Measurements from ENCODE around the gene MYO1E. TPM values are rescaled to one million over a fixed set of nuclear protein-coding genes. Genes with fewer than 3 reads are reported as not detected.
A peak's percentile ranks its signal among the peaks of the same experiment; 100 is the strongest.

Gene MYO1E
- polyA plus RNA-seq, 6 donors from 2014 or later, result 32.4 to 80.0 (median 45.3) TPM

- DNase-seq (no peak), ATAC-seq (ENCODE audit: low read depth in 2 of 2) (no peak)
- Mint-ChIP-seq H3K27ac (no peak overlapping the region), H3K27me3 (no peaks in the 10 kb centered on the region), H3K36me3 (peaks cover 23 to 30% of the 10 kb centered on the region in 2 donors), H3K4me3 (no peak overlapping the region), H3K9me3 (peaks cover 0 to 3% (median 0%) of the 10 kb centered on the region in 7 donors), H3K4me1 (peaks cover 3 to 18% (median 7%) of the 10 kb centered on the region in 3 donors)
Measured at GRCh38 chr15:59230531-59231055, 142.1 kb downstream of the MYO1E start.

- Mint-ChIP-seq H3K36me3 (peaks cover 23 to 40% of the 10 kb centered on the region in 2 donors), H3K4me3 (no peak overlapping the region), H3K27me3 (no peaks in the 10 kb centered on the region), H3K4me1 (peaks cover 0 to 9% (median 0%) of the 10 kb centered on the region in 3 donors), H3K27ac (no peak overlapping the region), H3K9me3 (no peaks in the 10 kb centered on the region)
- ATAC-seq (ENCODE audit: low read depth in 2 of 2), result no peak
- no peak for DNase-seq
Measured at GRCh38 chr15:59229453-59229852, 143.2 kb downstream of the MYO1E start.

GRCh38 chr15:59229015-59229414 lies 143.7 kb downstream of the MYO1E start:
- H3K4me1 Mint-ChIP-seq, result peaks cover 0 to 5% (median 0%) of the 10 kb centered on the region in 3 donors
- H3K4me3 Mint-ChIP-seq, result no peak overlapping the region
- no peaks in the 10 kb centered on the region for H3K27me3 Mint-ChIP-seq
- H3K36me3 Mint-ChIP-seq, result peaks cover 23 to 37% of the 10 kb centered on the region in 2 donors
- no peak for ATAC-seq (ENCODE audit: low read depth in 2 of 2)
- no peaks in the 10 kb centered on the region for H3K9me3 Mint-ChIP-seq
- no peak for DNase-seq
- H3K27ac Mint-ChIP-seq, result no peak overlapping the region

- Mint-ChIP-seq H3K4me3 (no peak overlapping the region), H3K27me3 (no peaks in the 10 kb centered on the region), H3K27ac (peak overlapping the region in 3 of 6 donors; percentile 49 to 80 (median 65)), H3K36me3 (peaks cover 27 to 34% of the 10 kb centered on the region in 2 donors), H3K4me1 (peaks cover 0 to 3% (median 0%) of the 10 kb centered on the region in 3 donors), H3K9me3 (no peaks in the 10 kb centered on the region)
- ATAC-seq (ENCODE audit: low read depth in 2 of 2) (no peak), DNase-seq (no peak)
Measured at GRCh38 chr15:59227021-59227420, 145.7 kb downstream of the MYO1E start.

GRCh38 chr15:59224474-59224873 lies 148.2 kb downstream of the MYO1E start:
- no peak for ATAC-seq (ENCODE audit: low read depth in 2 of 2)
- H3K27ac Mint-ChIP-seq, result peak overlapping the region in 1 of 6 donors; percentile 73
- H3K9me3 Mint-ChIP-seq, result no peaks in the 10 kb centered on the region
- no peak overlapping the region for H3K4me3 Mint-ChIP-seq
- H3K27me3 Mint-ChIP-seq, result no peaks in the 10 kb centered on the region
- H3K36me3 Mint-ChIP-seq, result peaks cover 23 to 32% of the 10 kb centered on the region in 2 donors
- no peak for DNase-seq
- H3K4me1 Mint-ChIP-seq, result peaks cover 0 to 3% (median 0%) of the 10 kb centered on the region in 3 donors

- ATAC-seq (ENCODE audit: low read depth in 2 of 2) (no peak), DNase-seq (no peak)
- Mint-ChIP-seq H3K4me3 (no peak overlapping the region), H3K27me3 (no peaks in the 10 kb centered on the region), H3K27ac (peak overlapping the region in 1 of 6 donors; percentile 62), H3K36me3 (peaks cover 25 to 32% of the 10 kb centered on the region in 2 donors), H3K9me3 (no peaks in the 10 kb centered on the region), H3K4me1 (peaks cover 0 to 3% (median 0%) of the 10 kb centered on the region in 3 donors)
Measured at GRCh38 chr15:59223736-59224135, 148.9 kb downstream of the MYO1E start.

GRCh38 chr15:59222906-59223550 lies 149.6 kb downstream of the MYO1E start:
- Mint-ChIP-seq H3K4me3 (no peak overlapping the region), H3K9me3 (no peaks in the 10 kb centered on the region), H3K4me1 (peaks cover 0 to 3% (median 0%) of the 10 kb centered on the region in 3 donors), H3K36me3 (peaks cover 32% of the 10 kb centered on the region in 2 donors), H3K27me3 (no peaks in the 10 kb centered on the region), H3K27ac (peak overlapping the region in 3 of 6 donors; percentile 16 to 24 (median 19))
- DNase-seq, result no peak
- ATAC-seq (ENCODE audit: low read depth in 2 of 2), result no peak

GRCh38 chr15:59221511-59222505 lies 150.9 kb downstream of the MYO1E start:
- Mint-ChIP-seq H3K4me3 (no peak overlapping the region), H3K27me3 (no peaks in the 10 kb centered on the region), H3K36me3 (peaks cover 26 to 38% of the 10 kb centered on the region in 2 donors), H3K27ac (peak overlapping the region in 1 of 6 donors; percentile 56), H3K4me1 (peaks cover 0 to under 1% (median 0%) of the 10 kb centered on the region in 3 donors), H3K9me3 (no peaks in the 10 kb centered on the region)
- DNase-seq, result no peak
- no peak for ATAC-seq (ENCODE audit: low read depth in 2 of 2)

GRCh38 chr15:59218710-59219109 lies 154.0 kb downstream of the MYO1E start:
- Mint-ChIP-seq H3K4me3 (no peak overlapping the region), H3K36me3 (peaks cover 22 to 46% of the 10 kb centered on the region in 2 donors), H3K27me3 (no peaks in the 10 kb centered on the region), H3K4me1 (no peaks in the 10 kb centered on the region), H3K9me3 (no peaks in the 10 kb centered on the region), H3K27ac (no peak overlapping the region)
- DNase-seq, result no peak
- no peak for ATAC-seq (ENCODE audit: low read depth in 2 of 2)

GRCh38 chr15:59217876-59218498 lies 154.7 kb downstream of the MYO1E start:
- Mint-ChIP-seq H3K36me3 (peaks cover 21 to 39% of the 10 kb centered on the region in 2 donors), H3K27ac (no peak overlapping the region), H3K27me3 (no peaks in the 10 kb centered on the region), H3K4me3 (no peak overlapping the region), H3K9me3 (no peaks in the 10 kb centered on the region), H3K4me1 (no peaks in the 10 kb centered on the region)
- ATAC-seq (ENCODE audit: low read depth in 2 of 2), result no peak
- no peak for DNase-seq

GRCh38 chr15:59216911-59217310 lies 155.8 kb downstream of the MYO1E start:
- Mint-ChIP-seq H3K9me3 (no peaks in the 10 kb centered on the region), H3K27me3 (no peaks in the 10 kb centered on the region), H3K4me3 (no peak overlapping the region), H3K36me3 (peaks cover 26 to 44% of the 10 kb centered on the region in 2 donors), H3K4me1 (no peaks in the 10 kb centered on the region), H3K27ac (peak overlapping the region in 1 of 6 donors; percentile 12)
- ATAC-seq (ENCODE audit: low read depth in 2 of 2), result no peak
- DNase-seq, result no peak

GRCh38 chr15:59210186-59210585 lies 162.5 kb downstream of the MYO1E start:
- Mint-ChIP-seq H3K36me3 (peaks cover 44 to 51% of the 10 kb centered on the region in 2 donors), H3K9me3 (no peaks in the 10 kb centered on the region), H3K27ac (peak overlapping the region in 1 of 6 donors; percentile 6), H3K4me1 (peaks cover 3 to 8% (median 4%) of the 10 kb centered on the region in 3 donors), H3K4me3 (no peak overlapping the region), H3K27me3 (no peaks in the 10 kb centered on the region)
- ATAC-seq (ENCODE audit: low read depth in 2 of 2) (no peak), DNase-seq (no peak)

Data from naive B cell (primary cell).